NCI-H2227 (cell line): Measurements from ENCODE around the gene FNIP1.
"Not testable (repeated sequence)": the region's sequence is repeated elsewhere in the genome, so short reads cannot be mapped to it uniquely, and the experiment has no call there.

Experiments used
- DNase-seq: peaks from one replicate; lab custom pipeline; 2025; ENCODE audit not compliant: unreplicated experiment; lab: John Stamatoyannopoulos, UW

FNIP1 gene

DNA sequence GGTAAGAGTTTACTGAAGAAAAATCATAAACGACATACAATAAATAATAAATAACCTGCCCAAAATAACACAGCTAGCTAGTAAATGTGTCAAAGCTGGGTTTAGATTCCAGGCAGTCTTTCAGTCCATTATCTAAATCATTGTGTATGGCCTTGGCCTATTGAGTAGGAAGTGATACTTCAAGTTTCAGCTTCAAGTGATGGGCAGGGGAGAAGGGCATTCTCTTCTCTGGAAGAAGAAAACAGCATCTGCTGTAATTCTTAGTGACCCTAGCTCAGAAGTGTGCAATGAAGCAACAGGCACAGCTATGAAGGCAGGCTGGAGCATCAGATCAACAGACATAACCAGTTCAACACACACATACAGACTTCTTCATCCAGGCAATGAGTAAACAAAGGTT is 42.5 kb downstream of the FNIP1 start:
- DNase-seq: no peak

DNA sequence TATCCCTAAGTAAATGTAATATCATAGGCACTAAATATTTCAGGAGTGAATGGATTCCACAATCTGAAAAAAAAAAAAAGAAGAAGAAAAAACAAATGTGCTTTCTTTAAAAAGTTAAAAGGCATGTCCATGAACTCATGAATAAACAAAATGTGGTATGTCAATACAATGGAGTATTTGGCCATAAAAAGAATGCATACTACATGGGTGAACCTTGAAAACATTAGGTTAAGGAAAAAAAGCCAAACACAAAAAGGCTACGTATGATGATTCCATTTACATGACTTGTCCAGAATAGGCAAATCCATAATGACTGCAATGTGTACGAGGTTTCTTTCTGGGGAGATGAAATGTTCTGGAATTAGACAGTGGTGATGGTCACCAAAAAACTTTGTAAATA is 45.3 kb downstream of the FNIP1 start:
- DNase-seq: no peak

DNA sequence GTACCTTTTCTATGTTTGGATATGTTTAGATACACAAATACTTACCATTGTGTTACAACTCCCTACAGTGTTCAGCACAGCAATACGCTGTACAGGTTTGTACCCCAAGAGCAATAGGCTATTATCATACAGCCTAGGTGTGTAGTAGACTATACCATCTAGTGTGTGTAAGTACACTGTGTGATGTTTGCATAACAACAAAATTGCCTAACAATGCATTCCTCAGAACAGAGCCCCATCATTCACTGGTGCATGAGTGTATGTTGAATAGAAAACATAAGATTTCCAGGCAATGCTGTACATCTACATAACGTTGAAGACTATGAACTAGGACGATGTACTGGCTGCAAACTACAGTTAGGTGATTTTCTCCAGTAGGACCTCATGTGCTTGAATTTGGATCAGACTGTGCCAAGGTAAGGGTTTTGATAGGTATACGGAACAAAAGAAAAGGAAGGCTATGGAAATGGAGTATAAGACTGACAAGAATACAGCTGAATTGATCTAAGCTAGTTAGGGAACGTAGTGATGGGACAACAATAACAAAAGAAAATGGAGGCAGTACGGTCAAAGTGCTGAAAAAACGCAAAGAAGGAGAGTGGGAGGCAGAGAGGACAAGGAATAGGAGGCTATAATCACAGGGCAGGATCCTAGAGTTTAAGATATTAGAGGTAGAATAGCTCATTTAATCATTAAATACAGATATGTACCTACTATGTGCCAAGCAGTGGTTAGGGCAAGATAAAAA is 46.9 kb downstream of the FNIP1 start:
- DNase-seq: no peak

DNA sequence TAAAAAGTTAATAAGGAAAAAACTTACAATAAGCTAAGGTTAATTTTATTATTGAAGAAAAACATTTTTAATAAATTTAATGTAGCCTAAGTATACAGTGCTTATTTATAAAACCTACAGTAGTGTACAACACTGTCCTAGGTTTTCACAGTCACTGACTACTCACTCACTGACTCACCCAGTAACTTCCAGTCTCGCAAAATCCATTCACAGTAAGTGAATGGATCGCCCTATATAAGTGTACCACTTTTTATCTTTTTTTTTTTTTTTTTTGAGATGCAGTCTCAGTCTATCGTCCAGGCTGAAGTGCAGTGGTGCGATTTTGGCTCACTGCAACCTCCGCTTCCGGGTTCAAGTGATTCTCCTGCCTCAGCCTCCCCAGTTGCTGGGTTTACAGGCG is 47.7 kb downstream of the FNIP1 start:
- DNase-seq: no peak

DNA sequence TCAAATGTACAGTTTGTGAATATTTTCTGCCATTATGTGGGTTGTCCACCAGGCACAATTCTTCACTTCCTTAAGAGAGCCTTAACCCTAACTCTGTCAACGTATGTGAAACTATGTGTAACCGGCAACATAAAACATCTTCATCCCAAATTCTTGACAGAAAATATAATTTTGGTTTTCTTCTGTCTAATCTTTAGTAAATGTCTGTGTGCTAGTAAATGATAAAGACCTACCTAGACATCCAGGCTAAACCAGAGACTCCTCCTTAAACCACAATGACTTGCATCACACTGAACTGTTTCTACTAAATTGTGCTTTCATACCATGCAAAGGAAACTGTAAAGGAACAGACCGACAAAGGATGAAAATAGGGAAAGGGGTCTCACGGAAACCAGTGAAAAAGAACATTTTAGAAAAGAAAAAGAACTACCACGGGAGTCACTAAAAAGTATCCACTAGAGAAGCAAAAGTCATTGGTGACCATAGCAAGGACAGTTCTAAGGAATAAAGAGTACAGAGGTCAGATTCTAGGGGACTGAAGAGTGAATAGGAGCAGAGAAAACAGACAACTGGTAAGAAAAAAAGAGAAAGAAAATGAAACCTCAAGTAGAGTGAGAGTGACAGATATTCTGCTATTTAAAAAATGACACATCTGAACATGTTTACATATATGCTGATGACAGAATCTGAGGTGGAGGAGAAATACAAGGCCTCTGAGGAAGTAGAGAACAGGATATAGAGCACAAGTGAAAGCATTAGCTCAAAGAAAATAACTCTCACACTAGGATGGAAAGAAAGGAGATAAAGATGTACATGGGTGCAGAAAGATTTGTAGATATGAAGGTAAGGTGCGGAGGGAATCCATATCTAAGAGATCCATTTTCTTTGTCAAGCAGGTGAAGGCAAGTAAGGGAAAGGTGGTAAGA is 49.4 kb downstream of the FNIP1 start:
- DNase-seq: no peak

DNA sequence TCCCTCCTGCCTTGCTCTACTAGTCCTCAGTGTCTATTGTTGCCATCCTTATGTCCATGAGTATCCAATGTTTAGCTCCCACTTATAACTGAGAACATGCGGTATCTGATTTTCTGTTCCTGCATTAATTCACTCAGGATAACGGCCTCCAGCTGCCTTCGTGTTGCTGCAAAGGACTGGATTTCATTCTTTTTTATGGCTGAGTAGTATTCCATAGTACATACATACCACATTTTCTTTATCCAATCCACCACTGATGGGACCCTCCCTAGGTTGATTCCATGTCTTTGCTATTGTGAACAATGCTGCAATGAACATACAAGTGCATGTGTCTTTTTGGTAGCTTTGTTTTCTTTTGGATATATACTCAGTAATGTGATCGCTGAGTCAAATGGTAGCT is 50.4 kb downstream of the FNIP1 start:
- no peak for DNase-seq

DNA sequence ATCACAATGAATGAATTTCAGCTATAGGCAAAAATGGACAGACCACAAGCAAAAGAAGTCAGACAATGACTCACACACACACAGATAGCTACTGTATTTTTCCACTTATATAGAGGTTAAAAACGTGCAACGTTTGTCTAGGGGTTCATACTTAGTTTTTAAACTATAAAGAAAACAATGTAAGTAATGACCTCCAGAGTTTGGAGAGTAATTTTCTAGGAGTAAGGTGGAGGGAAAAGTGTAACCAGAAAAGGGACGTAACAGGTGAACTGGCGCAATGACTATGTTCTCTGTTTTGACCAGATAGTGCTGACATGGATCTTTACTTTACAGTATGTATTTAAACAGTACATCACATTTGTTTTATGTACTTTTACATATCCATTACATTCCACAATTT is 51.1 kb downstream of the FNIP1 start:
- DNase-seq: no peak

DNA sequence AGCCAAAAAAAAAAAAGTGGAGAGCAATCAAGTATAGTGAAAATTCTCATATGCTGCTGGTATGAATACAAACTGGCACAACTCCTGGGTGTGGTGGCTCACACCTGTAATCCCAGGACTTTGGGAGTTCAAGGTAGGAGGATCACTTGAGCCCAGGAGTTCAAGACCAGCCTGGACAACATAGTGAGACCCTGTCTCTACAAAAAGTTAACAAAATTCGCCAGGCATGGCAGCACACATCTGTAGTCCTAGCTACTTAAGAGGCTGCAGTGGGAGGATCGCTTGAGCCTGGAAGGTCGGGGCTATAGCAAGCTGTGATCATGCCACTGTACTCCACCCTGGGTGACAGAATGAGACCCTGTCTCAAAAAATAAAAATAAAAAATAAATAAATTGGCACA is 51.7 kb downstream of the FNIP1 start:
- DNase-seq: no peak

DNA sequence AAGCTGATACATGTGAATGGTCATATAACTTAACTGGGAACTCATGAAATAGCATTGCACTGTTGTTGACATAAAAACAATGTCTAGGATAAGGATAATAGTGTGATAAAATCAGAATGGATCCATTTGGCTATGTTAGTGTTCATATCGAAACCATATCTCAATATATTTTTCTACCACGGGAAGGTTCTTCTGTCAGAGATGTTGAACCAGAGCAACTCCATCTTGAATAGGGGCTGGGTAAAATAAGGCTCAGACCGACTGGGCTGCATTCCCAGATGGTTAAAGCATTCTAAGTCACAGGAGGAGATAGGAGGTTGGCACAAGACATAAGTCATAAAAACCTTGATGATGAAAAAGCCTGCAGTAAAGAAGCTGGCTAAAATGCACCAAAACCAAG is 56.3 kb downstream of the FNIP1 start:
- no peak for DNase-seq

DNA sequence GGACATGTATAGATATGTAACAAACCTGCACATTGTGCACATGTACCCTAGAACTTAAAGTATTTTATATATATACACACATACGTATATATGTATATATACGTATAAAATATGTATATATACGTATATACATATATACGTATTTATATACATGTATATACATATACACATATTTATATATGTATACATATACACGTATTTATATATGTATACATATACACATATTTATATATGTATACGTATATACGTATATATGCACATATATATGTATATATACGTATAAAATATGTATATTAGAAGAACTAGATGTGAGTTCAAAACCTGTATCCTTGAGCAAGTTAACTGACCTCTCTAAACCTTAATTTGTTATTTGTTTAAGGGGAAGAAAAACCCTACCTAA is 61.4 kb downstream of the FNIP1 start:
- no peak for DNase-seq

DNA sequence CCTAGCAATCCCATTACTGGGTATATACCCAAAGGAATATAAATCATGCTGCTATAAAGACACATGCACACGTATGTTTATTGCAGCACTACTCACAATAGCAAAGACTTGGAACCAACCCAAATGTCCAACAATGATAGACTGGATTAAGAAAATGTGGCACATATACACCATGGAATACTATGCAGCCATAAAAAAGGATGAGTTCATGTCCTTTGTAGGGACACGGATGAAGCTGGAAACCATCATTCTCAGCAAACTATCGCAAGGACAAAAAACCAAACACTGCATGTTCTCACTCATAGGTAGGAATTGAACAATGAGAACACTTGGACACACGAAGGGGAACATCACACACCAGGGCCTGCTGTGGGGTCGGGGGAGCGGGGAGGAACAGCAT is 61.9 kb downstream of the FNIP1 start:
- not testable (repeated sequence) for DNase-seq

DNA sequence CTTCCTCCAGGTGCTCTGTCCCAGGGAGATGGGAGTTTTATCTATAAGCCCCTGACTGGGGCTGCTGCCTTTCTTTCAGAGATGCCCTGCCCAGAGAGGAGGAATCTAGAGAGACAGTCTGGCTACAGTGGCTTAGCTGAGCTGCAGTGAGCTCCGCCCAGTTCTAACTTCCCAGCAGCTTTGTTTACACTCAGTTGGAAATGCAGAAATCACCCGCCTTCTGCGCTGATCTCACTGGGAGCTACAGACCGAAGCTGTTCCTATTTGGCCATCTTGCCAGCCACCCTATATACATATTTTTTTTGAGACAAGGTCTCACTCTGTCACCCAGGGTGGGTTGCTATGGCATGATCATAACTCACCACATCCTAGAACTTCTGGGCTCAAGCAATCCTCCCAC is 67.5 kb downstream of the FNIP1 start:
- not testable (repeated sequence) for DNase-seq

DNA sequence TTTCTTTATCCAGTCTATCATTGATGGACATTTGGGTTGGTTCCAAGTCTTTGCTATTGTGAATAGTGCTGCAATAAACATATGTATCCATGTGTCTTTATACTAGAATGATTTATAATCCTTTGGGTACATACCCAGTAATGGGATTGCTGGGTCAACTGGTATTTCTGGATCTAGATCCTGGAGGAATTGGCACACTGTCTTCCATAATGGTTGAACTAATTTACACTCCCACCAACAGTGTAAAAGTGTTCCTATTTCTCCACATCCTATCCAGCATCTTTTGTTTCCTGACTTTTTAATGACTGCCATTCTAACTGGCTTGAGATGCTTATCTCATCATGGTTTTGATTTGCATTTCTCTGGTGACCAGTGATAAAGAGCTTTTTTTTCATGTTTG is 72.7 kb downstream of the FNIP1 start:
- not testable (repeated sequence) for DNase-seq

DNA sequence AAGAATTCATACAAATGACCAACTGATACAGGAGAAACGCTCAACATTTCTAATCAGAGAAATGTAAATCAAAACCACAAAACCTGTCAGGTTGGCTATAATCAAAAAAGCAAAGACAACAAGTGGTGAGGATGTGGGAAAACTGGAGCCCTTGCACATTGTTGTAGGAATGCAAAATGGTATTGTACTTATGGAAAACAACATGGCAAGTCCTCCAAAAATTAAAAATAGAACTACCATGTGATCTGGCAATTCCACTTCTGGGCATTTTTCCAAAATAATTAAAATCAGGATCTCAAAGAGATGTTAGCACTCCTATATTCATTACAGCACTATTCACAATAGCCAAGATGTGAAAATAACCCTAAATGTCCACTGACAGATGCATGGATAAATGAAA is 76.1 kb downstream of the FNIP1 start:
- no peak for DNase-seq

DNA sequence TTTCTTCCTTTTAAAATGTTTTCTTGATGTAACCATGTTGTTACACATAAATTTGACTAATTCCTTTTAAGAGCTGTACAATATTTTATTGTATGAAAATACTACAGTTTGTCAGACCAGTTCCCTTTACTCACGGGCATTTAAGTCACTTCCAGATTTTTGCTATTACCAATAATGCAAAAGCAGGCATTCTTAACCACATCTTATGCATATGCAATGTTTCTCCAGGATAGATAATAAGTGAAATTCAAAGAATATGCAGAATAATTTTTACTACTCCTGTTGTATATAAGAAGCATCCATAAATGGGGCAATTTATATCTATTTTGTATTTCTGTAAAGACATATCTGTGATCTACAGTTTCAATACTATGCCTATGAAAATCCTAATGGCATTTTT is 77.3 kb downstream of the FNIP1 start:
- DNase-seq: no peak

DNA sequence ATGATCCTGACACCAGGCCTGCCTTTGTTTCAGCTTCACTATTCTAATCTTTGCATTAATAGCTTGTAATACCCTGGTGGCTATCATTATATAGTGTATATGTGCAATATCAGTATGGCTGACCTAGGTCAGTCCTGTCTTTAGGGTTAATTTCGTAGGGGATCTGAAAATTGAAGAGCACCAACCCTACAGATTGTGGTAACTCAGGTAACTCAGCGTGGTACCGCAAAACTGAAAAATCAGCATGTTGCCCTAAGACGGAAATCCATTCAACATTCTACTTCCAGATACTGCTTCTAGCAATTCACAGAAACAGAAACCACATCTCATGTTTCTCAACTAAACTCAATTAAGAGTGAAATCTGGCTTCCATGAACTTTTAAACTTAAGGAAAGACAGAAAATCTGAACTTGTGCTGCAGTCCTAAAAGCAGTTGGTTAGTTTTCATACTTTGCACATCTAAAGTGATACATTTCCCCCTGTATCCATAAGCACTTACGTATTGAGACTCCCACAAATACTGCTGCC is 78.3 kb downstream of the FNIP1 start:
- no peak for DNase-seq

DNA sequence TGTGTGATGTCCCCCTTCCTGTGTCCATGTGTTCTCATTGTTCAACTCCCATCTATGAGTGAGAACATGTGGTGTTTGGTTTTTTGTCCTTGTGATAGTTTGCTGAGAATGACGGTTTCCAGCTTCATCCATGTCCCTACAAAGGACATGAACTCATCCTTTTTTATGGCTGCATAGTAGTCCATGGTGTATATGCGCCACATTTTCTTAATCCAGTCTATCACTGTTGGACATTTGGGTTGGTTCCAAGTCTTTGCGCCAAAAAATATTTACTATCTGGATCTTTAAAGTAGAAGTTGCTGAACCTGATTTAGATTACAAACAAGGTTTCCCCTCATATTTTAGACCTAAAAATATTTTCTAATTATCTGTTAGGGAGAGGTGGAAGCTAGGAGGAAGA is 79.7 kb downstream of the FNIP1 start:
- not testable (repeated sequence) for DNase-seq

DNA sequence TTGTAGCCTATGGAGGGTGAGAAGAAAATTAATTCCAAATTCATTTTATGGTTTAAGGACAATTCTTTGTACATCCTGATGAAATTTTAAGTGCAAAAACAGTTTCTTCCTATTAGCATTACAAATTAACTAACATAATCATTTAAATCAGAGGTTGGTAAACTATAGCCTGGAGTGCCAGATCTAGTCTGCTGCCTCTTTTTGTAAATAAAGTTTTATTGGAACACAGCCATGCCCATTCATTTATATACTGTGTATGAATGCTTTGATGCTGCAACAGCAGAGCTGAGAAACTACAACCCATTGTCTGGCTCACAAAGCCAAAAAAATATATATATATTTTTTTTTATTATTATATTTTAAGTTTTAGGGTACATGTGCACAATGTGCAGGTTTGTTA is 80.2 kb downstream of the FNIP1 start:
- no peak for DNase-seq

DNA sequence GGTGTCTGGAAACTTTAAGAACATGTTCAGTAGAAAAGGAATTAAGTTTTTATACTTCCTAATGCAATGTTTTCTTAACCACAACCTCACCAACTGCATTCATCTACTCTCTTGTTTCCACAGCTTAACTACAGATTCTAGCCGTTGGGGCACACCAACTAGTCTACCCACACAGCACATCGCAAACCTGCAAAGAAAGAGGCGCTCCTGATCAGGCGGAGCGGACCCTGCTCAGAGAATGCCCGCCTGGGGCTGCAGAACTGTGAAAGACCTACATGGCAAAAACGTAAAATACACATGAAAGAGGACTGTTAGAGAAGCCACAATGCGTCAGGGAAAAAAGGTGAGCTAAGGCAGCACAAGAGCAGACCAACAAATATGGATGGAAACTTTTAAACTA is 86.4 kb downstream of the FNIP1 start:
- no peak for DNase-seq

DNA sequence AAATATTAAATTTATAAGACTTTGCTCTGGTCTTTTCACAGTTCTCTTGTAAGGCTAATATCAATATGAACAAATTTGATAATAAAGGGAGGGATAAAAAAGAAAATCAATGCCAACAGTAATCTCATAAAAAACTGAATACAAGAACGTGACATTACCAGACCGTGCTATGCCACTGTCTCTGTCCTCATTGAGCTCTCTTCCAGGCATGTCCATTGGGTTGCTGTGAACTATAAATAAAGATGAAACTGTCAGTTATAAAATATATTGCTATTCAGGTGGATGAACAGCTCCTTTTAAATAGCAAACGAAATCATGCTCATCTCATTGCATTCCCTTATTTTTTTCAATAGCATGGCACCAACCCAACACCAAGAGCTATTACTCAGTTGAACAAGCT is 87.8 kb downstream of the FNIP1 start:
- no peak for DNase-seq

DNA sequence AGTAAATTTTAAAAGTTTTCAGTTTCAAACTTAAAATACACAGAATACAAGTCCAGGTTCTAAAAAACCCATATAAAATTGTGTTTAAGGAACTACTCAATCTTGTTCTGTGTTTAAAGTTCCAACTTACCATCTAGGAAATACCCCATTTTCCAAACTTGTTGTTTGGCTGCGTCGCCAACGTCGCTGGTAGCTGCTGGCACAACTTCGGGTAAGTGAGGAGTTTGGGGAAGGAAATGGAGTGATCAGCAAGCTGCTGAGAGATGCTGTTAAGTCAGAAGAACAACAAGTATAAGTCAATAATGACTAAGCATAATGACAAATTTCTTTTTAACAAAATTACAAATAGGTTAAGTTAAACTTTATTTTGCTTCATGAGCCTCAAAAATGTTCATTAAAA is 90.5 kb downstream of the FNIP1 start:
- DNase-seq: no peak

DNA sequence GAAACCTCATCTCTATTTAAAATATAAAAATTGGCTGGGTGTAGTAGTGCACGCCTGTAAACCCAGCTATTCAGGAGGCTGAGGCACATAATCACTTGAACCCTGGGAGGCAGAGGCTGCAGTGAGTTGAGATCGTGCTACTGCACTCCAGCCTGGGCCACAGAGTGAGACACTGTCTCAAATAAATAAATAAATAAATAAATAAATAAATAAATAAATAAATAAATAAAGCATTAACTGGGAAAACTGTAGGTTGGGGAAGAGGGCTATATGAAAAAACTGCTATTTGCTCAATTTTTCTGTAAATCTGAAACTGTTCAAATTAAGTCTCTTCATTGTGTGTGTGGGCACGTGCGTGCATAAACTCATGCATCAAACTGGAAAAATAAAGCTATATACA is 101.9 kb downstream of the FNIP1 start:
- no peak for DNase-seq
